Gastrocnemius medialis (tissue), 4 donors: ENCODE data around the gene SPPL3. TPM values are rescaled to one million over a fixed set of nuclear protein-coding genes. Genes with fewer than 3 reads are reported as not detected.
"Not testable (repeated sequence)": the region's sequence is repeated elsewhere in the genome, so short reads cannot be mapped to it uniquely, and the experiment has no call there.

ENCODE experiments used
- ATAC-seq, 2 donors: fragments of 150-250 bp; one replicate each; pipeline ENCODE4 v1.9.1; 2016
- DNase-seq, 2 donors: peaks; one replicate each; pipeline ENCODE4 v3.0.0-alpha.2; 2019
- H3K27ac ChIP-seq, 4 donors: fragments of 200-600 bp; sonication (generic); 1 replicate in 1 of 4; 2 replicates in 3 of 4; pipeline ENCODE4 v1.5.1; 2016 to 2018; ENCODE audit warnings: mild to moderate bottlenecking in 2 of 4, moderate library complexity in 1 of 4
- H3K27me3 ChIP-seq, 3 donors: fragments of 200-600 bp; sonication (generic) in 2 of 3; 1 replicate in 1 of 3; 2 replicates in 2 of 3; pipeline versions ENCODE4 v1.5.1 to v1.6.0; 2016 to 2019; ENCODE audit warnings: mild to moderate bottlenecking in 1 of 3, moderate library complexity in 1 of 3
- H3K36me3 ChIP-seq, 2 donors: fragments of 200-600 bp; sonication (generic) in 1 of 2; one replicate each; pipeline ENCODE4 v1.5.1; 2017 to 2018
- H3K4me1 ChIP-seq, 2 donors: fragments of 200-600 bp; sonication (generic) in 1 of 2; one replicate each; pipeline ENCODE4 v1.5.1; 2016 to 2017; ENCODE audit warnings: mild to moderate bottlenecking in 2 of 2
- H3K4me3 ChIP-seq, 4 donors: fragments of 200-600 bp; sonication (generic) in 3 of 4; 1 replicate in 1 of 4; 2 replicates in 3 of 4; pipeline ENCODE4 v1.5.1; 2016 to 2019; ENCODE audit warnings: mild to moderate bottlenecking in 2 of 4
- H3K9me3 ChIP-seq, 3 donors: fragments of 200-600 bp; sonication (generic) in 2 of 3; 1 replicate in 1 of 3; 2 replicates in 2 of 3; pipeline ENCODE4 v1.5.1; 2016 to 2019
- CTCF ChIP-seq, 5 experiments: fragments of 450-650 bp in 3 of 5; fragments of 200-600 bp in 2 of 5; sonication (generic) in 2 of 5; IDR thresholded peaks in 4 of 5; conservative IDR thresholded peaks in 1 of 5; 1 replicate in 4 of 5; 2 replicates in 1 of 5; pipeline ENCODE4 v1.5.1; 2016 to 2019; ENCODE audit warnings: antibody characterized with exemption in 5 of 5, mild to moderate bottlenecking in 3 of 5, moderate library complexity in 3 of 5
- POLR2A ChIP-seq, 2 donors: fragments of 450-650 bp; IDR thresholded peaks; one replicate each; pipeline ENCODE4 v1.6.1; 2017; ENCODE audit warnings: antibody characterized with exemption in 2 of 2, mild to moderate bottlenecking in 2 of 2, moderate library complexity in 2 of 2
- in situ Hi-C, 4 donors: fragments of 200-750 bp; cut with MboI; loops; one replicate each; pipeline versions ENCODE4 v1.15.0 to v1.8.0; 2017; ENCODE audit warnings: low sequenced_read_pairs in 4 of 4
- intact Hi-C: fragments of 100-400 bp; cut with DNase I; formaldehyde crosslinking; loops from one replicate; pipeline ENCODE4 v1.15.1; 2023; ENCODE audit warnings: low total_unique reads
- total RNA-seq, 4 donors: library from RNA; depleted of rRNA; stranded (reverse); fragments of >200 nt; gene quantifications; one replicate each; pipeline versions ENCODE4 v1.1.0 to v1.2.3, GENCODE V29; 2016

SPPL3 gene
- total RNA-seq, 4 donors from 2014 or later: 10.1 to 21.3 (median 10.6) TPM

GRCh38 chr12:120793357-120793756 lies 110.8 kb downstream of the SPPL3 start:
- Histone ChIP-seq H3K4me3 (no peak overlapping the region), H3K36me3 (no peaks in the 10 kb centered on the region), H3K9me3 (no peaks in the 10 kb centered on the region), H3K27ac (no peak overlapping the region), H3K27me3 (no peaks in the 10 kb centered on the region), H3K4me1 (peaks cover 0 to 6% of the 10 kb centered on the region in 2 donors)
- in situ Hi-C loops: no loop called here
- DNase-seq: no peak
- intact Hi-C loops: no loop called here
- no peak for ATAC-seq
- TF ChIP-seq CTCF (IDR thresholded peaks at IDR 0.05 in 4 of 5, conservative IDR thresholded peaks at IDR 0.05 in 1 of 5) (no peak), POLR2A (IDR thresholded peaks at IDR 0.05) (no peak)

GRCh38 chr12:120792456-120792855 lies 111.7 kb downstream of the SPPL3 start:
- H3K4me1 ChIP-seq, H3K4me3 ChIP-seq, H3K27me3 ChIP-seq, H3K27ac ChIP-seq, ATAC-seq, DNase-seq, intact Hi-C loops, in situ Hi-C loops, H3K9me3 ChIP-seq, H3K36me3 ChIP-seq: not testable (repeated sequence)

- ATAC-seq: no peak
- H3K9me3 ChIP-seq: no peaks in the 10 kb centered on the region
- H3K4me3 ChIP-seq: no peak overlapping the region
- H3K27me3 ChIP-seq: no peaks in the 10 kb centered on the region
- in situ Hi-C loops (no loop called here), intact Hi-C loops (no loop called here)
- TF ChIP-seq POLR2A (IDR thresholded peaks at IDR 0.05) (no peak), CTCF (IDR thresholded peaks at IDR 0.05 in 4 of 5, conservative IDR thresholded peaks at IDR 0.05 in 1 of 5) (no peak)
- H3K4me1 ChIP-seq: peaks cover 0 to 6% of the 10 kb centered on the region in 2 donors
- H3K27ac ChIP-seq: no peak overlapping the region
- no peaks in the 10 kb centered on the region for H3K36me3 ChIP-seq
- no peak for DNase-seq
Measured at GRCh38 chr12:120791669-120792176, 112.4 kb downstream of the SPPL3 start.

- DNase-seq: no peak
- Histone ChIP-seq H3K27ac (no peak overlapping the region), H3K4me3 (no peak overlapping the region), H3K36me3 (no peaks in the 10 kb centered on the region), H3K4me1 (peaks cover 0 to 6% of the 10 kb centered on the region in 2 donors), H3K27me3 (no peaks in the 10 kb centered on the region), H3K9me3 (no peaks in the 10 kb centered on the region)
- no peak for ATAC-seq
- TF ChIP-seq CTCF (IDR thresholded peaks at IDR 0.05 in 4 of 5, conservative IDR thresholded peaks at IDR 0.05 in 1 of 5) (no peak), POLR2A (IDR thresholded peaks at IDR 0.05) (no peak)
- in situ Hi-C loops (no loop called here), intact Hi-C loops (no loop called here)
Measured at GRCh38 chr12:120790114-120790513, 114.0 kb downstream of the SPPL3 start.

- no peak for ATAC-seq
- intact Hi-C loops: no loop called here
Measured at GRCh38 chr12:120787889-120788288, 116.3 kb downstream of the SPPL3 start.

More at GRCh38 chr12:120787889-120788288, 116.3 kb downstream of the SPPL3 start:
- TF ChIP-seq CTCF (IDR thresholded peaks at IDR 0.05 in 4 of 5, conservative IDR thresholded peaks at IDR 0.05 in 1 of 5) (no peak), POLR2A (IDR thresholded peaks at IDR 0.05) (no peak)
- no peaks in the 10 kb centered on the region for H3K36me3 ChIP-seq
- in situ Hi-C loops: no loop called here
- no peak for DNase-seq
- no peaks in the 10 kb centered on the region for H3K9me3 ChIP-seq
- no peak overlapping the region for H3K4me3 ChIP-seq
- no peak overlapping the region for H3K27ac ChIP-seq
- H3K27me3 ChIP-seq: no peaks in the 10 kb centered on the region
- peaks cover 0 to 17% of the 10 kb centered on the region in 2 donors for H3K4me1 ChIP-seq
